ENCODE results near the gene PTGFR.

PTGFR gene

GRCh38 chr1:78520216-78520615 lies 29.4 kb downstream of the PTGFR start:
- DNase-seq (ENCODE audit: low spot score) (no peak), FAIRE-seq (no peak)

GRCh38 chr1:78520843-78521242 lies 30.1 kb downstream of the PTGFR start:
- FAIRE-seq (no peak), DNase-seq (ENCODE audit: low spot score) (no peak)

- no peak for FAIRE-seq
- DNase-seq (ENCODE audit: low spot score), result no peak
These were observed 31.4 kb downstream of the PTGFR start for GRCh38 chr1:78522136-78522535.

GRCh38 chr1:78526496-78526895 lies 35.7 kb downstream of the PTGFR start:
- DNase-seq (ENCODE audit: low spot score), result no peak
- no peak for FAIRE-seq

- DNase-seq (ENCODE audit: low spot score) (no peak), FAIRE-seq (no peak)
These were observed 36.9 kb downstream of the PTGFR start for GRCh38 chr1:78527706-78528105.

GRCh38 chr1:78533527-78533926 lies 42.8 kb downstream of the PTGFR start:
- no peak for DNase-seq (ENCODE audit: low spot score)
- no peak for FAIRE-seq

GRCh38 chr1:78535286-78535685 lies 44.5 kb downstream of the PTGFR start:
- no peak for FAIRE-seq
- no peak for DNase-seq (ENCODE audit: low spot score)

- FAIRE-seq (no peak), DNase-seq (ENCODE audit: low spot score) (no peak)
These were observed 45.7 kb downstream of the PTGFR start for GRCh38 chr1:78536427-78536826.

- no peak for DNase-seq (ENCODE audit: low spot score)
- FAIRE-seq, result no peak
These were observed 49.3 kb downstream of the PTGFR start for GRCh38 chr1:78540048-78540447.

- DNase-seq (ENCODE audit: low spot score) (no peak), FAIRE-seq (no peak)
These were observed 50.7 kb downstream of the PTGFR start for GRCh38 chr1:78541479-78541878.

GRCh38 chr1:78543941-78544643 lies 53.3 kb downstream of the PTGFR start:
- FAIRE-seq (no peak), DNase-seq (ENCODE audit: low spot score) (no peak)

- FAIRE-seq, result no peak
These were observed 56.3 kb downstream of the PTGFR start for GRCh38 chr1:78547081-78547480.

GRCh38 chr1:78549331-78549730 lies 58.6 kb downstream of the PTGFR start:
- no peak for DNase-seq (ENCODE audit: low spot score)
- FAIRE-seq, result no peak

More at GRCh38 chr1:78547081-78547480, 56.3 kb downstream of the PTGFR start:
- DNase-seq (ENCODE audit: low spot score), result no peak

- no peak for FAIRE-seq
- no peak for DNase-seq (ENCODE audit: low spot score)
These were observed 59.1 kb downstream of the PTGFR start for GRCh38 chr1:78549891-78550290.

GRCh38 chr1:78553859-78554258 lies 63.1 kb downstream of the PTGFR start:
- FAIRE-seq (no peak), DNase-seq (ENCODE audit: low spot score) (no peak)

GRCh38 chr1:78554840-78555239 lies 64.1 kb downstream of the PTGFR start:
- FAIRE-seq (no peak), DNase-seq (ENCODE audit: low spot score) (no peak)

GRCh38 chr1:78559680-78560079 lies 68.9 kb downstream of the PTGFR start:
- DNase-seq (ENCODE audit: low spot score), result no peak
- FAIRE-seq, result no peak

GRCh38 chr1:78560811-78561210 lies 70.0 kb downstream of the PTGFR start:
- FAIRE-seq (no peak), DNase-seq (ENCODE audit: low spot score) (no peak)

GRCh38 chr1:78561856-78562255 lies 71.1 kb downstream of the PTGFR start:
- DNase-seq (ENCODE audit: low spot score) (no peak), FAIRE-seq (no peak)

GRCh38 chr1:78565393-78565792 lies 74.6 kb downstream of the PTGFR start:
- DNase-seq (ENCODE audit: low spot score) (no peak), FAIRE-seq (no peak)

- FAIRE-seq (no peak), DNase-seq (ENCODE audit: low spot score) (no peak)
These were observed 79.8 kb downstream of the PTGFR start for GRCh38 chr1:78570539-78570938.

- DNase-seq (ENCODE audit: low spot score), result no peak
- no peak for FAIRE-seq
These were observed 86.7 kb downstream of the PTGFR start for GRCh38 chr1:78577257-78578100.

GRCh38 chr1:78586572-78586971 lies 95.8 kb downstream of the PTGFR start:
- FAIRE-seq, result no peak
- no peak for DNase-seq (ENCODE audit: low spot score)
